Endothelial cell of umbilical vein (primary cell): Measurements from ENCODE around the gene CBX4. TPM values are rescaled to one million over a fixed set of nuclear protein-coding genes. Genes with fewer than 3 reads are reported as not detected.

ENCODE experiments used
- BruUV-seq: library from RNA; stranded (reverse); fragments of 400-500 nt; replicated peaks from 2 replicates; lab custom pipeline; 2021; lab: Mats Ljungman, UMichigan
- CTCF ChIA-PET: fragments of 300-600, 350-600 bp; sonication (Branson Sonifier 250); formaldehyde crosslinking; loops from one replicate; lab custom pipeline; 2021; ENCODE audit warnings: antibody characterized with exemption, inconsistent platforms; lab: Charles Lee
- POLR2A ChIA-PET: fragments of 300-600, 350-600 bp; sonication (Branson Sonifier 250); formaldehyde crosslinking; loops from one replicate; lab custom pipeline; 2021; ENCODE audit warnings: antibody characterized with exemption, inconsistent platforms; lab: Charles Lee
- DNase-seq: peaks from one replicate; pipeline ENCODE4 v3.0.0-alpha.2; 2011; ENCODE audit warnings: low read depth, low spot score
- FAIRE-seq: peaks from 2 replicates; lab custom pipeline; 2011; peaks lifted over from hg19 to GRCh38; lab: Jason Lieb, UNC
- H2AFZ ChIP-seq: 2 replicates; pipeline ENCODE4 v1.6.0; 2012; ENCODE audit warnings: low read depth, low read length, control low read depth, inconsistent platforms
- H3K27ac ChIP-seq: 2 replicates; pipeline ENCODE4 v1.5.1; 2011; ENCODE audit warnings: low read depth, mild to moderate bottlenecking, control low read depth, low read length, moderate library complexity; ENCODE audit not compliant: insufficient read depth
- H3K27me3 ChIP-seq, 2 experiments: 2 replicates each; pipeline versions ENCODE4 v1.6.0 to v1.6.1; 2011; ENCODE audit warnings: low read length in 2 of 2, mixed read lengths in 1 of 2; ENCODE audit not compliant: control insufficient read depth in 2 of 2, insufficient read depth in 2 of 2
- H3K36me3 ChIP-seq, 2 experiments: 2 replicates in 1 of 2; 3 replicates in 1 of 2; pipeline ENCODE4 v1.5.1; 2011; ENCODE audit warnings: low read length in 2 of 2, mild to moderate bottlenecking in 1 of 2, moderate library complexity in 1 of 2; ENCODE audit not compliant: control insufficient read depth in 2 of 2, insufficient read depth in 2 of 2; ENCODE audit errors: extremely low read depth in 1 of 2
- H3K4me1 ChIP-seq: 3 replicates; pipeline ENCODE4 v1.5.1; 2011; ENCODE audit warnings: mild to moderate bottlenecking, low read length; ENCODE audit not compliant: control insufficient read depth, insufficient read depth; ENCODE audit errors: extremely low read depth
- H3K4me2 ChIP-seq: 2 replicates; pipeline ENCODE4 v1.6.1; 2011; ENCODE audit warnings: low read length, control low read depth, mixed read lengths; ENCODE audit not compliant: insufficient read depth
- H3K4me3 ChIP-seq, 3 experiments: fragments of 200-600 bp in 1 of 3; sonication (generic), shearing (Covaris generic) in 1 of 3; replicated peaks in 1 of 3; 2 replicates each; pipeline ENCODE4 v1.5.1; 2011 to 2016; ENCODE audit warnings: control low read depth in 3 of 3, low read length in 3 of 3, mild to moderate bottlenecking in 2 of 3, inconsistent platforms in 1 of 3, low read depth in 1 of 3, moderate library complexity in 1 of 3; ENCODE audit not compliant: insufficient read depth in 1 of 3
- H3K79me2 ChIP-seq: 2 replicates; pipeline ENCODE4 v1.6.0; 2012; ENCODE audit warnings: low read length, inconsistent platforms; ENCODE audit not compliant: control insufficient read depth, insufficient read depth
- H3K9ac ChIP-seq: replicated peaks from 2 replicates; pipeline ENCODE3; 2011; ENCODE audit warnings: low read length, control low read depth; ENCODE audit not compliant: insufficient read depth; ENCODE audit errors: extremely low read depth
- H3K9me1 ChIP-seq: replicated peaks from 3 replicates; pipeline ENCODE4 v1.6.0; 2011; ENCODE audit warnings: mild to moderate bottlenecking, low read length; ENCODE audit not compliant: control insufficient read depth, insufficient read depth; ENCODE audit errors: extremely low read depth
- H3K9me3 ChIP-seq: replicated peaks from 2 replicates; pipeline ENCODE4 v1.5.1; 2012; ENCODE audit warnings: low read length, inconsistent platforms; ENCODE audit not compliant: control insufficient read depth, insufficient read depth
- H4K20me1 ChIP-seq: replicated peaks from 2 replicates; pipeline ENCODE3; 2011; ENCODE audit warnings: mild to moderate bottlenecking, low read length; ENCODE audit not compliant: control insufficient read depth, insufficient read depth; ENCODE audit errors: extremely low read depth
- EZH2 ChIP-seq: IDR thresholded peaks from 2 replicates; pipeline ENCODE4 v1.6.1; 2012; ENCODE audit warnings: borderline replicate concordance, low read depth, mild to moderate bottlenecking, moderate library complexity, low read length, inconsistent platforms; ENCODE audit not compliant: severe bottlenecking
- FOS ChIP-seq: IDR thresholded peaks from 2 replicates; pipeline ENCODE4 v1.6.1; 2011; ENCODE audit warnings: mild to moderate bottlenecking, low read length, moderate library complexity, borderline replicate concordance; ENCODE audit not compliant: insufficient read depth
- GATA2 ChIP-seq: IDR thresholded peaks from 2 replicates; pipeline ENCODE4 v1.7.0; 2011; ENCODE audit warnings: low read depth, mild to moderate bottlenecking, moderate library complexity, mixed read lengths, low read length; ENCODE audit not compliant: insufficient read length, insufficient read depth
- JUN ChIP-seq: IDR thresholded peaks from 2 replicates; pipeline ENCODE4 v1.6.1; 2011; ENCODE audit warnings: borderline replicate concordance, low read depth; ENCODE audit not compliant: insufficient read length, insufficient read depth
- MYC ChIP-seq: IDR thresholded peaks from one replicate; pipeline ENCODE4 v1.6.1; 2011; ENCODE audit warnings: mild to moderate bottlenecking, low read depth, low read length
- POLR2A ChIP-seq: IDR thresholded peaks from 2 replicates; pipeline ENCODE4 v1.6.1; 2012; ENCODE audit warnings: low read depth, mild to moderate bottlenecking, control low read depth, low read length
- POLR2AphosphoS5 ChIP-seq: IDR thresholded peaks from 2 replicates; pipeline ENCODE4 v1.6.1; 2012; ENCODE audit warnings: low read depth, mild to moderate bottlenecking, control low read depth, low read length, moderate library complexity; ENCODE audit not compliant: insufficient read depth
- dilution Hi-C: fragments of 300-500 bp; cut with MboI; formaldehyde crosslinking; loops from one replicate; pipeline ENCODE4 v1.15.0; 2019; ENCODE audit warnings: low sequenced_read_pairs; ENCODE audit not compliant: extremely low pct_ligation_motif_present
- intact Hi-C: fragments of 100-400 bp; cut with micrococcal nuclease; formaldehyde crosslinking; loops from one replicate; pipeline ENCODE4 v1.10.0; 2022
- polyA plus RNA-seq, 4 experiments: library from polyadenylated mRNA; depleted of rRNA in 3 of 4; stranded (reverse) in 3 of 4; unstranded in 1 of 4; fragments of >200 nt; gene quantifications; 2 replicates each; pipeline versions ENCODE4 v1.2.1 to v1.2.3, GENCODE V29; 2011 to 2012; ENCODE audit warnings: missing spikeins in 1 of 4
- total RNA-seq: library from RNA; stranded (reverse); gene quantifications from 2 replicates; pipeline ENCODE4 v1.2.3, GENCODE V29; 2021
- TF ChIP-seq, protein P1 (sequence below): IDR thresholded peaks from 2 replicates; pipeline ENCODE4 v1.6.1; 2011; ENCODE audit not compliant: insufficient read depth, insufficient read length
- TF ChIP-seq, protein P2 (sequence below), 2 donors: IDR thresholded peaks; 1 replicate in 1 of 2; 2 replicates in 1 of 2; pipeline ENCODE4 v1.5.1; 2011; ENCODE audit warnings: low read length in 2 of 2, mild to moderate bottlenecking in 2 of 2, moderate library complexity in 2 of 2, control low read depth in 1 of 2, inconsistent platforms in 1 of 2, low read depth in 1 of 2; ENCODE audit not compliant: insufficient read depth in 1 of 2; ENCODE audit errors: extremely low read depth in 1 of 2

The CBX4 gene
- total and polyA plus RNA-seq, 2 donors (not counting 3 experiments of a cell fraction or from before 2014, with no cell fraction given) = 7.0 to 12.3 TPM

GRCh38 chr17:79819534-79820276 lies 19.5 kb downstream of the CBX4 start:
- intact Hi-C loops = no loop called here
- Histone ChIP-seq H3K36me3 (no peaks in the 10 kb centered on the region), H3K9me3 (no peaks in the 10 kb centered on the region), H3K27ac (no peak overlapping the region), H2AFZ (no peak overlapping the region), H3K4me2 (no peak overlapping the region), H4K20me1 (no peaks in the 10 kb centered on the region), H3K4me1 (peaks cover 3% of the 10 kb centered on the region), H3K4me3 (no peak overlapping the region), H3K9me1 (no peaks in the 10 kb centered on the region), H3K79me2 (no peaks in the 10 kb centered on the region), H3K9ac (no peak overlapping the region), H3K27me3 (peaks cover 35 to 50% of the 10 kb centered on the region in 2 experiments)
- ChIA-PET CTCF (interaction anchor here (2.8 kb wide), 1 partner anchor 16 kb away, joined by 12 read pairs; no protein-coding TSS in a partner anchor), POLR2A (no interaction called here)
- no TSS peak for BruUV-seq
- no peak for TF ChIP-seq POLR2AphosphoS5
- no peak for TF ChIP-seq FOS
- TF ChIP-seq MYC = no peak
- TF ChIP-seq POLR2A = no peak
- no peak for TF ChIP-seq JUN
- TF ChIP-seq GATA2 = no peak
- TF ChIP-seq, protein P1, sequence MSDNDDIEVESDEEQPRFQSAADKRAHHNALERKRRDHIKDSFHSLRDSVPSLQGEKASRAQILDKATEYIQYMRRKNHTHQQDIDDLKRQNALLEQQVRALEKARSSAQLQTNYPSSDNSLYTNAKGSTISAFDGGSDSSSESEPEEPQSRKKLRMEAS = no peak
- no peak for TF ChIP-seq EZH2
- TF ChIP-seq, protein P2, sequence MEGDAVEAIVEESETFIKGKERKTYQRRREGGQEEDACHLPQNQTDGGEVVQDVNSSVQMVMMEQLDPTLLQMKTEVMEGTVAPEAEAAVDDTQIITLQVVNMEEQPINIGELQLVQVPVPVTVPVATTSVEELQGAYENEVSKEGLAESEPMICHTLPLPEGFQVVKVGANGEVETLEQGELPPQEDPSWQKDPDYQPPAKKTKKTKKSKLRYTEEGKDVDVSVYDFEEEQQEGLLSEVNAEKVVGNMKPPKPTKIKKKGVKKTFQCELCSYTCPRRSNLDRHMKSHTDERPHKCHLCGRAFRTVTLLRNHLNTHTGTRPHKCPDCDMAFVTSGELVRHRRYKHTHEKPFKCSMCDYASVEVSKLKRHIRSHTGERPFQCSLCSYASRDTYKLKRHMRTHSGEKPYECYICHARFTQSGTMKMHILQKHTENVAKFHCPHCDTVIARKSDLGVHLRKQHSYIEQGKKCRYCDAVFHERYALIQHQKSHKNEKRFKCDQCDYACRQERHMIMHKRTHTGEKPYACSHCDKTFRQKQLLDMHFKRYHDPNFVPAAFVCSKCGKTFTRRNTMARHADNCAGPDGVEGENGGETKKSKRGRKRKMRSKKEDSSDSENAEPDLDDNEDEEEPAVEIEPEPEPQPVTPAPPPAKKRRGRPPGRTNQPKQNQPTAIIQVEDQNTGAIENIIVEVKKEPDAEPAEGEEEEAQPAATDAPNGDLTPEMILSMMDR (IDR thresholded peaks at IDR 0.05; ENCODE audit: extremely low read depth in 1 of 2, insufficient read depth in 1 of 2, low read depth in 1 of 2, low read length in 2 of 2) = no peak
- DNase-seq (no peak), FAIRE-seq (no peak)
- dilution Hi-C loops = no loop called here
